ENCODE data around the gene BRPF1.

- TF ChIP-seq ZBTB33 (IDR thresholded peaks at IDR 0.05) (no peak), RAD21 (IDR thresholded peaks at IDR 0.05) (no peak), CTCF (IDR thresholded peaks at IDR 0.05; ENCODE audit: low read depth, low read length, missing input control) (no peak), EGR1 (IDR thresholded peaks at IDR 0.05; ENCODE audit: low read depth in 2 of 2) (no peak), TAF1 (conservative IDR thresholded peaks at IDR 0.05) (no peak), HNF4A (conservative IDR thresholded peaks at IDR 0.05) (no peak), MAX (IDR thresholded peaks at IDR 0.05) (no peak)
Observed at GRCh38 chr3:9732740-9733115, 1.2 kb downstream of the BRPF1 start.
